Subcutaneous adipose tissue (tissue), 4 donors: ENCODE data around the gene TFPT. TPM values are rescaled to one million over a fixed set of nuclear protein-coding genes. Genes with fewer than 3 reads are reported as not detected.

Experiments
- CTCF ChIP-seq: fragments of 450-650 bp; IDR thresholded peaks from one replicate; pipeline ENCODE4 v1.5.1; 2016; ENCODE audit warnings: low read depth, mild to moderate bottlenecking, control low read depth, antibody characterized with exemption, moderate library complexity
- total RNA-seq, 4 donors: library from RNA; depleted of rRNA; stranded (reverse); fragments of >200 nt; gene quantifications; one replicate each; pipeline ENCODE4 v1.1.0, GENCODE V29; 2016

Gene TFPT
- total RNA-seq, 4 donors from 2014 or later: 5.7 to 23.6 (median 16.6) TPM

- TF ChIP-seq CTCF: no peak
Measured at GRCh38 chr19:54100561-54100960, 14.9 kb downstream of the TFPT start, which contains the start of gene OSCAR. TSS of gene OSCAR (minus strand) at chr19:54100803. CDS start at chr19:54100792, 11 bp downstream.

GRCh38 chr19:54099190-54099902 lies 16.1 kb downstream of the TFPT start:
- TF ChIP-seq CTCF: no peak

GRCh38 chr19:54096617-54097106 lies 18.8 kb downstream of the TFPT start:
- no peak for TF ChIP-seq CTCF

GRCh38 chr19:54095136-54095858 lies 20.2 kb downstream of the TFPT start:
- no peak for TF ChIP-seq CTCF

- no peak for TF ChIP-seq CTCF
Measured at GRCh38 chr19:54094426-54095000, 20.9 kb downstream of the TFPT start.

- no peak for TF ChIP-seq CTCF
Measured at GRCh38 chr19:54084410-54084809, 31.0 kb downstream of the TFPT start.

- TF ChIP-seq CTCF: no peak
Measured at GRCh38 chr19:54081032-54081431, 34.4 kb downstream of the TFPT start, which contains the start of gene TARM1. TSS of gene TARM1 (minus strand) at chr19:54081365. CDS start at chr19:54081340, 25 bp downstream.
